Stimulated activated CD8-positive, alpha-beta memory T cell treated with anti-CD3 and anti-CD28 coated beads, Interleukin-12 subunit alpha, Interleukin-12 subunit beta, amount 100 ng/mL, for 24 hours (primary cell): Measurements from ENCODE around the gene PRDM8.
"Not testable (repeated sequence)": the region's sequence is repeated elsewhere in the genome, so short reads cannot be mapped to it uniquely, and the experiment has no call there.

Experiments used
- DNase-seq: peaks from one replicate; pipeline ENCODE4 v3.0.0-alpha.2; 2020; ENCODE audit errors: extremely low read depth

PRDM8 gene

DNA sequence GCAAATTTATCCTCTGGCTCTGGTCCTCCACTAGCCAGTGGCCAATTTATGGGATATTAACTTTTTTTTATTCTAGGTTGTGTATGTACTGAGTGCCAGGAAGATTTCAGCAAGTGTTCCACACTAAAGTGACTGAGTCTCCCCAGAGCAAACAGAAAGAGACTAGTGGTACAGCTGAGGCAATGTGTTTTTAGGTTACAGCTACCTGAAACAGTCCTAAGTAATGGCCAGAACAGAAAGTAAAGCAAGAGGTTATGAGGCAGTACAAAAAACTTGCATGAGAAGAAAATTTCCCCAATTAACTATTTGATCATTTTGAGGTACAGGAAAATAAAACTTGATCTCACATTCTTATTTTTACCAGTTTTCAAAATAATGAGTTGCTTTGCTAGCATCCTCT is 31.2 kb downstream of the PRDM8 start:
- DNase-seq = no peak

DNA sequence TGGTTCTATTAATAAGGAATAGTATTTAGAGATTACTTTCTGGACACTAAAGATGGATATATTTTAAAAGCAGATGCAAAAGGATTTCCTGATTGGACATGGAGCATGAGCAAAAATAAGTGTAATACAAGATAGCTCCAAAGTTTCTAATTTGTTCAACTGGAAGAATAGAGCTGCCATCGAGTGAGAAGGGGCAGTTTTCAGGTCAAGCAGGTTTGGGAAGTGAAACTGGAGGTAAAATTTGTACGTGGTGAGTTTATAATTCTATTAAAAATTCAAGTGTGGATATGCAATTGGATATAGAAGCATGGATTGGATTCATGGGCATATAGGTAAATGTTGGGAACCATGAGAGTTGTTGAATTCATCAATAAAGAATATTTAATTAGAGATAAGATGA is 31.8 kb downstream of the PRDM8 start:
- no peak for DNase-seq

GRCh38 chr4:80229590-80229989 is 32.3 kb downstream of the PRDM8 start:
- DNase-seq = no peak

DNA sequence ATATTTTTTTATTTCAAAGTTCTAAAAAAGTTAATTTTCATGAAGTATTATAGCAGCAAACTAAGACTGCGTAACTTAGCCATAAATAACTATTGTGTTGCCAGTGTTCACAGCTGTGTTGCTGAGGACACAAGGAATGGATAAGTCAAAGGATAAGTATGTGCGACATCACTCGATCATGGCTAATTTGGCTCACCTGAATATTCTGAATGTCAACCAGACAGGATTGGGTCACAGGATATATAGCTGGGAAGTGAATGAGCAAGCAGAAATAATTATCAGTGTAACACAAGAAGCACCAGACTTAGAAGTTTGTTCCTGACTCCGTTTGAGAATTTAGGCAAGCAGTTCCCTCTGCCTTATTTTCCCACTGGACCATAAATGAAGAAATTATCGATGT is 33.9 kb downstream of the PRDM8 start:
- no peak for DNase-seq

DNA sequence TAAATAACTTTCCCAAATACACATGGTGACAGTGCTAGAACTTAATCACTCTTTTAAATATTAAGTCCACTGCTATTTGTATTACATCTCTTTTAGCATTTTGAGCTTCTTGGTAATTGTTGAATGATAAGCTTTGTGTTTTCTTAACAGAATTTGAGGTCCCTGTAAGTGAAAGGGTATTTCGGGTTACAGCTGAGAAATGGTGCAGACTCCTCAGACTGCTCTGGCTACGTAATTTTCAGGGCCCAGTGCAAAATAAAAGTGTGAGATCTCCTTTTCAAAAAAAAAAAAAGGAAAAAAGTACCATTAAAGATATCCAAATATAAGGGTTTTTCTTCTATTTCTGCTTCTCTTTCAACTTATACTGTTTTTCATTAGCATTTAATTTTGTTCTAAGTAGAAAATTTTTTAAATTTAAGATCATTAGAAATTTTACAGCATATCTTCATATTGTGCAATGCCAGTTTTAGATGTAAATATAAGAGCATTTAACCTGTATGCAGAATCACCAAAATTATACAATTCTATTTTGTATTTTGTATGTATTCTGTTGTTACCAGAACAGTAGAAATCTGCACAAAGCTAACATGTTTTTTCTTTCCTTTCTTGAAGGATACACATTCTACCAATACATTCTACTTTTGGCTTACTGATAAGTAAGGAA is 35.5 kb downstream of the PRDM8 start:
- DNase-seq = no peak

GRCh38 chr4:80233390-80233789 is 36.1 kb downstream of the PRDM8 start:
- DNase-seq = no peak

DNA sequence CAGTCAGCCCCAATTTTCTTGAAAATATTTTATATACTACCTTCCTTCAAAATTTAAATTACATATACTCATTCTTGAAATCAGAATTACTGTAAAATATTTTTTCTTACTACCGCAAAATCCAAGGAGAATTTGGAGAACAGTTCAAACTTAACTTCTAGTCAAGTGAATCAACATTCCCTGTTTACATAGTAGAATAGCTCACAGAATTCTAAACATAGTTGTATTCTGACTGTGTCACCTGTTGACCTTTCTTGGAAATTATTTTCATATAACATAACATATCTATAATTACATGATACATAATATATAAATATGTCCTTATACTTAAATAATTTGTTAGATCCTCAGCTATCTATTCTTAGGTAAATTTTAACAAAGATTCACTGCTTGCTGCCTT is 38.1 kb downstream of the PRDM8 start:
- DNase-seq = no peak

GRCh38 chr4:80237992-80238391 is 40.7 kb downstream of the PRDM8 start:
- no peak for DNase-seq

DNA sequence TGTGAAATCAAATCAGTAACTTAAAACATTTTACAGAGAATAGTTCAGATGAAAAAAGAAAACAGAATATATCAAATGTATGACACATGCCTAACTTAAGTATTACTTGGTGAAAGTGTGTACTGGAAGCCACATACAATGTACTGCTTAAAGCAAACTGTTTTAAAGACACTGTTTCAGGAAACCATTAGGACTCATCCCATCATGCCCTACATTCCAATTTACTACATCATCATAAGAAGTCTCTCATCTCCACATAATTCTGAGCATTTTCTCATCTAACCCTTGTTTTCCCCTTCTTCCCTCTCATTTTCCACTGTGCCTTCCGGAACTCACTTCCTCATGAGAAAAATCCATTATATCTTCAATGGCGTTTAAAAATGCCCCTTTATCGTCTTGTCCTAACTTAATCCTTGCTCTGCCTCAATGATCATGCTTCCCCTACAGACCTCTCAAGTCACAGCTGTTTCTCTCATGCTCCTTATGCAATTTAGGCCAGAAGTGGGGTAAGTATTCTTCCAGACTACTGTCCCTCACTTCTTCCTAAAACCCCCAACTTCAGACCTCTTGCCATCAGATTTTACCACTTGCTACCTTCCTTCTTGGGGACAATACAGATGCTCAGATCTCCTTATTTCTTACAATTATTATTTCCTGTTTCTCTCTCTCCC is 42.3 kb downstream of the PRDM8 start:
- no peak for DNase-seq

GRCh38 chr4:80240976-80241375 is 43.7 kb downstream of the PRDM8 start:
- no peak for DNase-seq

- no peak for DNase-seq
These were observed 46.1 kb downstream of the PRDM8 start for GRCh38 chr4:80243274-80244018.

DNA sequence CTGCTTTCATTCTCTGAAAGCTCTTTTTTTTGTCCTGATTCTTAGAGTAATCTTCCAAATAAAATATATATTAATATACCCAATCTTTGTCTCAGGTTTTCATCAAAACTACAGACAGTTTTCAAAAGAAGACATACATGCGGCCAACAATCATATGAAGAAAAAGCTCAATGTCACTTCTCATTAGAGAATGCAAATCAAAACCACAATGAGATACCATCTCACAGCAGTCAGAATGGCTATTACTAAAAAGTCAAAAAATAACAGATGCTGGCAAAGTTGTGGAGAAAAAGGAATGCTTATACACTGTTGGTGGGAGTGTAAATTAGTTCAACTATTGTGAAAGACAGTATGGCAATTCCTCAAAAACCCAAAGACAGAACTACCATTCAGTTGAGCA is 50.2 kb downstream of the PRDM8 start:
- not testable (repeated sequence) for DNase-seq

DNA sequence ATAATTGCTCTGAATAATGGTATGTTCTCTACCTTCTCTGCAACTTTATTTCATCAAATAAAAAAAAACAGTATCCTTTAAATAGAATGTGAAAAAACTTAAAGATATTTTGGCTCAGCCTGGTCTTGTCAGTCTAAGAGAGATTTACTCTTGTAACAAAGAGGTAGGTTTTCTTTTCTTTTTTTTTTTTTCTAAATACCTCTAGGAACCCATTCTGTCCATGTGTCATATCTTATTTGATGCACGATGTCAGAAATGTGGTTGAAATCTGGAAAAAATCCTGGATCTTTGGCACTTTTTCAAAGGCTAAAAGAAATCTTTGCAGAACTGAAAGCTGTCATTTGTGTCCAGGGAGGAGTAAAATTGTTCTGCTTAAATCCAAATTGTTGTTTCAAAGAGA is 51.8 kb downstream of the PRDM8 start:
- DNase-seq = no peak

- no peak for DNase-seq
These were observed 55.1 kb downstream of the PRDM8 start for GRCh38 chr4:80252427-80252826.

DNA sequence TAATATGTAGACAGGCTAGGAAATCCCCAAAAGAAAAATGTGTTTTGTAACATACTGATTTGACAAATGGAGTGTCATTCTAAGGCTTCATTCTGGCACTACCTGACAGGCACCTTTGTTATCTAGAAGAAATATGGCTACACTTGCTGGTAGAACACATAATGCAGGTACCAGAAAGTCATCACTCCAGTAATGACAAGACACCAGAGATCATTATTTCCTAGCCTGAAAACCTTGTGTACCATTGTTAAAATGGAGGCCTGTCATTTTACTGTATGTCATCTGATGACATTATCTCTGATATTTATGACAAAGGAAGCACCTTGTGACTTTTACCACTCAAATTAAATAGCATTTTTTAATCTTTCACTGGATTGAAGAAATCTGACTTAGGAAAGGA is 55.6 kb downstream of the PRDM8 start:
- no peak for DNase-seq

DNA sequence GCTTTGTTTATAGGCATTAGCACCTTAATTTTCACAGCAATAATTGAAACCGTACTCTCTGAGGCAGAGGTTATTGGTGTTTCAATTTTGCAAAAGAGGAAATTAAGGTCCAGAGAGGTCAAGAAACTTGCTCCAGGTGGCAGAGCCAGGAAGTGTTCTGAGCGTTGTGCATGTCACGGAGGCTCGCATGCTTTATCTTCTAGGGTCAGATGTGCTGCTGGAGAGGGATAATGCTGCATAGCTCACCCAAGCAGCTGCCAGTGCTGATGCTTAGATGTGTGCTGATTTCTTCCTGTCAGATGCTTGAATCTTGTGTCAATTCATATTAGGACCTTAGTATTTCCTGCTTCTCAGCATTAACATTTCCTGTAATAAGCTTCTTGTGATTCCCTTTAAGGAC is 56.2 kb downstream of the PRDM8 start:
- no peak for DNase-seq
